ENCODE data around the gene HLA-DPB1.
A peak's percentile ranks its signal among the peaks of the same experiment; 100 is the strongest.

Gene HLA-DPB1

DNA sequence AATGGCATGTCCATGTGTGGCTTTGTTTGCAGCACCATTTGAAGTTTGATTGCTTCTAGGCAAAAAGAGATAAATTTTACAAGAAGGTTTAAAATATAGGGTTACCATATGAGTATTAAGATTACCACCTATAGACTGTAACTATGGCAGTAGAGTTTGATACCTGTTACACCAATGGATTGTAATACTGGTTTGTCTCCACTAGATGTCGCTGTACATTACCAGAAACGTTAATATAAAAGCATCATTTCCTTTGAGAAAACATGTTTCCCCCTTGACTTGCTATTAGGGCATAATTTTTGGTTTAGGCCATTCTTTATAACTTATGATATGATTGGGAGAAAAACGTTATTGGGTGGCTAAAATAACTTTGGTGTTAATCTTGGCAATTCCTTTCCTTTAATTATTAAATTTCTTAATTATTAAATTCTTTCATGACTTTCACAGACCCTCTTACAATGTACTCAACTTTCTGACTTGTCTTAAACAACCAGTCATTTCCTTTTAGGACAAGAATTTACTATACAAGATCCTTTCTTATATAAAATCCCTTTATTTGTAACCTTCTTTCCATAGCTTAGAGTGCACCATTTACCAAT lies 42.8 kb downstream of the HLA-DPB1 start:
- intact Hi-C loops (cut with DNase I): loop anchor here (5.0 kb wide), 1 partner anchor 129 kb away; no protein-coding TSS in a partner anchor
- DNase-seq: peak in 4 of 42 donors; percentile 18 to 51 (median 26)

DNA sequence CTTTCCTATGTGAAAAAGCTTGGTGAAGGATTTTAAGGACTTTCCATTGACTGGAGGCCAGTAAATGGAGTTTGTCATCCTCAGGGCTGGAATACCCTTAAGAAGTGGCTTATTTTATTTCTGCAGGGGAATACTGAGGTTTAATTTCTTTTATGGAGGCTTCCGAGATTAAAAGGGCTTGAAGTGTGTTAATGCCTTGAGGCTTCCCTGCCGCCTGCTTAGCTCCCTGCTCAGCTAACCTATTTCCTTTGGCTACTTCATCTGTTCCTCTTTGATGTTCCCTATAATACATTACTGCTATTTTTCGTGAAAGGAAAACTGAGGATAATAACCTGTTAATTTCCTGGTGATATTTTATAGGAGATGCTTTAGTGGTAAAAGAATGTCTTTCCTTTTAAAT lies 44.2 kb downstream of the HLA-DPB1 start:
- intact Hi-C loops (cut with DNase I): no loop called here

DNA sequence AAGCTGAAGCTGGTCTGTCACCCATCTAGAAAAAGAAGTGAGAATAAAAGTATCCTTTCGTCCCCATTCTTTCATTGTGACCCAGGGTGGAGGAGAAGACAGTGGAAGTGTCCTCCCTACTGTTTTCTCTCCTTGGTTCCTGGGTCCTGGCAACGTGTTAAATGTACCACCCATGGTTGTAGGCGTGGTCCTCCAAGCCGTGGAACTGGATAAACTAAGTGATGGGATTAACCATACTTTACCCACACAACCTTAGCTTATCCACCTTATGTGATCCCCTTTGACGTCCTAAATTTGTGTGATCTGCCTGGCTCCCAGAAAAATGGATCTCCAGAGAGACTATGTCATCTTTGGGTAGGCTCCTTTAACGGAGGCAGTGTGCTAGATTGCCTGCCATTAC lies 47.4 kb downstream of the HLA-DPB1 start:
- intact Hi-C loops (cut with DNase I): no loop called here
- no peak for DNase-seq

More for the DNA sequence above, 44.2 kb downstream of the HLA-DPB1 start:
- no peak for DNase-seq

DNA sequence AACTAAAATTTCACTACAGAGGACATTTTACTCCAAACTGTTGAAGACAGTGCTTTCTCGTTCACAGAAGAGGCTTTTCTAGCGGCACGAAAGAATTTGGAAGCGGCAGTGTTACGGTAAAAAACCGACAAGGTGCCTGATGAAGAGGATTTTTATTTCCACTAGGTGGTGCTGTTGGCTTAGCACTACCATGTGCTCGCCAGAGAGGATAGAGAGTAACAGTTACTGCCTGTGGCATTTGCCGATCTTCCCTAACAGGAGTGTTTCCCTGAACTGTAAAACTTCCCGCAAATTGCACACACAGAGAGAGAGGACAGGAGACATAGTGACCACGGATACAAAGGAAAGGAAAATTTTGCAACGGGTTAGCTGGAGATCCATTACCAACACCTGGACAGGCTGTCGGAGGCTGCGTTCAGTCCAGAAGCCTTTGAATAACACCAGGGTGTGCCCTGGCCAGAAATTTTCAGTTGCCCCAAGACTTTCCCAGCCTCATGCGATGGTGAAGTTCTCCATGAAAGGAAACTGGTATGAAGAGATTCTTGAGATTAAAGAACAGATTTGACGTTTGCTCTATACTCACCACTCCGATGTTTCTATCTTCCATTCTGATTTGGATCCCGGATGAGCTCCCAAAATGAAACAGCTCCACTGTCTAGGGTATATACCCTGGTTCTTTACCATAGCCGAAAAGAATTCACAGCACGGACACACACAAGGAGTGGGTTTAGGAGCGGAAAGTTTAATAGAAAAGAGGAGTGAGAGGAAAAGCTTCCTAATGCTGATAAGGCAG lies 48.1 kb downstream of the HLA-DPB1 start:
- DNase-seq: peak in 2 of 42 donors; percentile 32 to 50
- intact Hi-C loops (cut with DNase I): no loop called here

DNA sequence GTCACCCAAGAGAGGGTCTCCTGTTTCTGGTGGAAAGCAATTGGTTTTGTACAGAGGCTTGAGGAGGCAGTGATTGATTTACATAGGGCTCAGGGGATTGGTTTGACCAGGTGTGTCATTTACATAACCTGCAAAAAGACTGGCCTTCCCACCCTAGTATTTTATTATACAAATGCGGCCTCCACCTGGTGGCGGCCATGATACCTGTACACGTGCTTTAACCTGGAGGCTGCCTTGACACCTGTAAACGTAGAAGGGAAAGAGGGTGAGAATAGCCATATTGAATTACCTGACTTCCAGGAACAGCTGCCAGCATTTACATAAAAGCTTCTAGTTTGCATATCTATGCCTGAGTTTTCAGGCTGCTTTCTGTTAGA lies 48.7 kb downstream of the HLA-DPB1 start:
- DNase-seq: no peak
- intact Hi-C loops (cut with DNase I): no loop called here

DNA sequence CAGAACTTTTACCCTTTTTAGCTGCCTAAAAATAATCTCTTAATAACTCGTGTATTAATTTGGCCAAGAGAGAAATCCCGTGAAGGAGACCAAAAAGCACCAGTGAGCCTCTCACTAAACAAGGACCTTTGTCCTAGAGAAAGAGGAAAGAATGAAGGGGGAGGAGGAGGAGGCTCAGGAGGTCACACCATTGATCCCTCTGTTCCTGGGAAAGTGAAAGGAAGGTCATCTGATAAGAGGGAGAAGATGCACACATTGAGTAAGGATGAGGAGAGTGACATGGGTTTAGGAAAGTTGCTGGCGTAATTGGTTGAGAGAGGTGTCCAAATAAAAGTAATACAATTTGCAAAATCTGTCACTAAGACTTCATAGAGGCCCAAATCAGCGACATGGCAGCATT lies 49.2 kb downstream of the HLA-DPB1 start:
- intact Hi-C loops (cut with DNase I): no loop called here
- DNase-seq: no peak

DNA sequence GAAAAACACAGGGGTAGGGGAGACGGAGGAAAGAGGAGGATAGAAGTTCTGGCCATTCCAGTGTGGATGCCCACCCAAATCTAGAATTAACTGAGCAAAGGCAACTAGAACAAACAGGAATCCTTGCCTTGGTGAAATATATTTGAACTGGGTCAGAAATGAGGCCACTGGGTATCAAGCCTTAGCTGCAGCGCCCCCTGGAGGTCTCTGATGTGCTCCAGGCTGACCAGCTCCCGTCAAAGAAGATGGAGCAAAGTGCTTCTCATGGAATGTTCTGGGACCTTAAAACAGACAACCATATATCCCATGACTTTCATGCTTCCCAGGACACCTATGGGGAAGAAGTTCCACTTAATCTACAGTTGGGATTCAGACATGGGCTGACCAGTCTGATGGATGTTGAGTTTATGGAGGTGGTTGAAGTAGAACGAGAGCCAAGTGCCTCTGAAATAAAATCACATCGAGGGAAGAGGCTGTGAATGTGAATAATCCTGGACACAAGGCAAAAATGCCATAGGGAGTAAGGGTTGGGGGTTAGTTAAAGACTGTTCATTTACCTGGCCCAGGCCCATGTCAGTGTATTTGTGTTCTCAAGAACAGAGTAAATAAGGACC lies 50.4 kb downstream of the HLA-DPB1 start:
- peak in 41 of 42 donors; percentile 11 to 86 (median 63) for DNase-seq
- intact Hi-C loops (cut with DNase I): no loop called here

DNA sequence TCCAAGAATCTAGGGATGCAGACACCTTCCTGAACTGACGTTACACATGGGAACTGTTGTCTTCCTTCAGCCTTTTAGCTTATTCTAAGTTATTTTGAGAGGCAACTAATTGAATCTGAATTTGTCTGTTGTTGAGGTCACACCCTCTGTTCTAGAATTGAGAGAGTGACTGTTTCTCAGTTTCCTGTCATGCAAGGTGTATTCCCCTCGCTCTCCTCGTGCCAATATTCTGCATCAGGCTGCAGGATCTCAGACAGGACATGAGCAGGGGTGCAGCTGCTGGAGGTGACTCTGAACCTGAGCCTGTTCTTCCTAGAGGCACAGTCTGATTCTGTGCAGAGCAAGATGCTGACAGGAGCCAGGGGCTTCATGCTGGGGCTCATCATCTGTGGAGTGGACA lies 52.5 kb downstream of the HLA-DPB1 start:
- intact Hi-C loops (cut with DNase I): no loop called here

DNA sequence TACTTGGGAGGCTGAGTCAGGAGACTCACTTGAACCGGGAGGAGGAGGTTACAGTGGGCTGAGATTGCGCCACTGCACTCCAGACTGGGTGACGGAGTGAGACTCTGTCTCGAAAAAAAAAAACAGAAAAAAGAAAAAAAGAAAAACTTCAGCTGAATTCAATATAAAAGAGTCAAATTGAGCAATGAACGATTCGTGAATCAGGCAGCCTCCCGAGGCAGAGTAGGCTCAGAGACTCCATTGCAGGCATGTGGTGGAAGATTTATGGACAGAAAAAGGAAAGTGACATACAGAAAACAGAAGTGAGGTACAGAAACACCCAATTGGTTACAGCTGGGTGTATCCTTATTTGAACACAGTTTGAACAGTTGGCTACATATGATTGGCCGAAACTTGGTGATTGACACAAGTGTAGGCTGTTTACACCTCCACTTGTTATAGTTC lies 56.3 kb downstream of the HLA-DPB1 start:
- intact Hi-C loops (cut with DNase I): no loop called here
- no peak for DNase-seq

More for the DNA sequence above, 52.5 kb downstream of the HLA-DPB1 start:
- DNase-seq: no peak

DNA sequence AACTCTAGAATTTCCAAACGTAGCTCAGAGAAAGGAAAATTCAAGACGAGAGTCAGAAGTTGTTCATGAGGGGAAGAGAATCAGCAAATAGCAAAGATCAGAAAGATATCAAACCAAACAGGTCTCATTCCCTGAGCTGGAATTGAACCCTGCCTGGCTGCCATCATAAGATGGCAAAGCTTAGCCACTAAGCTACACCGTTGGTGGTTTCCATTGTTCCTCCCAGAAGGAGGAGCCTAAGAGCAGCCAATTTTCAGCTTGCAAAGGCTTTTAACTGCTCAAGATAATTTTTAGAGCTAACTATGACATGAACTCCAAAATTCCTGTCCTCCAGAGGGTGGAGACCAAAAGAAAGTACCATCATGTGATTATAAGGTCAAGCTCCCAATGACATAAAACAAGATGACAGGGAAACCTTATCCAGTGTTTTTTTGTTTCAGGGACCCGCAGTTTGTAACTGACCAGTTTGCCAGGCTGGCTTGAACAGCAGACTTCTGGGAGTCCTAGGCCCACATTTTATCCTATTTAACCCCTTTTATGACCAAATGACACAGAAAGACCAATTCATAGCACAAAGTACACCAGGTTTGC lies 60.6 kb downstream of the HLA-DPB1 start:
- intact Hi-C loops (cut with DNase I): no loop called here
- no peak for DNase-seq

All from head of caudate nucleus (tissue), 42 donors.